NOMO-1 treated with DMSO at 0.1 percent for 48 hours (cell line): Measurements from ENCODE around the gene FOXM1.

ENCODE experiments used
- DNase-seq: peaks from one replicate; lab custom pipeline; 2025; ENCODE audit not compliant: unreplicated experiment; lab: John Stamatoyannopoulos, UW

The FOXM1 gene

GRCh38 chr12:2877047-2877952 lies at the start of gene FOXM1, which contains the start of gene RHNO1:
Gene FOXM1 (minus strand): TSS chr12:2877174. CDS start chr12:2874478, 2,696 bp downstream.
Gene RHNO1 (plus strand): TSS chr12:2877223. CDS start chr12:2885367, 8,144 bp downstream.
- peak; percentile 76 for DNase-seq

GRCh38 chr12:2925322-2925995 lies 48.5 kb upstream of the FOXM1 start:
- no peak for DNase-seq

GRCh38 chr12:2924019-2924418 lies 47.0 kb upstream of the FOXM1 start:
- DNase-seq, result no peak

GRCh38 chr12:2923057-2923456 lies 46.1 kb upstream of the FOXM1 start:
- no peak for DNase-seq

GRCh38 chr12:2922329-2922728 lies 45.4 kb upstream of the FOXM1 start:
- no peak for DNase-seq

GRCh38 chr12:2919249-2919648 lies 42.3 kb upstream of the FOXM1 start:
- DNase-seq, result no peak

GRCh38 chr12:2912216-2912575 lies 35.2 kb upstream of the FOXM1 start:
- no peak for DNase-seq

- no peak for DNase-seq
Measured at GRCh38 chr12:2904260-2904659, 27.3 kb upstream of the FOXM1 start.

GRCh38 chr12:2902272-2902880 lies 25.4 kb upstream of the FOXM1 start:
- no peak for DNase-seq

GRCh38 chr12:2900642-2901041 lies 23.7 kb upstream of the FOXM1 start:
- DNase-seq, result no peak

GRCh38 chr12:2897418-2897817 lies 20.4 kb upstream of the FOXM1 start:
- no peak for DNase-seq

GRCh38 chr12:2895511-2895910 lies 18.5 kb upstream of the FOXM1 start:
- no peak for DNase-seq

- DNase-seq, result no peak
Measured at GRCh38 chr12:2895051-2895451, 18.1 kb upstream of the FOXM1 start.

- no peak for DNase-seq
Measured at GRCh38 chr12:2893007-2893406, 16.0 kb upstream of the FOXM1 start.

- DNase-seq, result no peak
Measured at GRCh38 chr12:2892246-2892645, 15.3 kb upstream of the FOXM1 start.

- no peak for DNase-seq
Measured at GRCh38 chr12:2891240-2892053, 14.5 kb upstream of the FOXM1 start.

- peak; percentile 92 for DNase-seq
Measured at GRCh38 chr12:2890388-2891239, 13.6 kb upstream of the FOXM1 start, which contains the start of gene TULP3. Gene TULP3 (plus strand): TSS chr12:2890891. CDS start chr12:2890948, 57 bp downstream.

GRCh38 chr12:2890001-2890387 lies 13.0 kb upstream of the FOXM1 start:
- DNase-seq, result no peak

- DNase-seq, result no peak
Measured at GRCh38 chr12:2886768-2887450, 9.9 kb upstream of the FOXM1 start.
